OCI-LY7 (cell line): Measurements from ENCODE around the gene KCNJ12.
"Not testable (repeated sequence)": the region's sequence is repeated elsewhere in the genome, so short reads cannot be mapped to it uniquely, and the experiment has no call there.

Experiments
- CTCF ChIP-seq: fragments of 200-600 bp; sonication (generic); conservative IDR thresholded peaks from 2 replicates; pipeline ENCODE4 v1.5.1; 2014; ENCODE audit warnings: mild to moderate bottlenecking, antibody characterized with exemption, low read length, moderate library complexity, mixed read lengths
- EZH2phosphoT487 ChIP-seq: fragments of 200-600 bp; sonication (generic); IDR thresholded peaks from 2 replicates; pipeline ENCODE4 v1.6.1; 2018; ENCODE audit warnings: low read depth, borderline replicate concordance, mild to moderate bottlenecking, mixed run types, antibody characterized with exemption, low read length, moderate library complexity, mixed read lengths

- not testable (repeated sequence) for TF ChIP-seq CTCF, EZH2phosphoT487
Observed at GRCh38 chr17:21424697-21425096, 48.5 kb downstream of the KCNJ12 start.
